Immature natural killer cell (primary cell): ENCODE data around the gene NEO1. TPM values are rescaled to one million over a fixed set of nuclear protein-coding genes. Genes with fewer than 3 reads are reported as not detected.
A peak's percentile ranks its signal among the peaks of the same experiment; 100 is the strongest.

ENCODE experiments used
- DNase-seq, 3 donors: peaks; one replicate each; pipeline ENCODE4 v3.0.0; 2022; ENCODE audit warnings: mixed read lengths in 1 of 3
- H3K27ac Mint-ChIP-seq, 6 donors: one replicate each; pipeline ENCODE4 v1.8.0; 2020; ENCODE audit warnings: mixed read lengths in 6 of 6, mild to moderate bottlenecking in 5 of 6, inconsistent platforms in 4 of 6, moderate library complexity in 3 of 6
- H3K27me3 Mint-ChIP-seq, 3 donors: one replicate each; pipeline ENCODE4 v1.8.0; 2020 to 2021; ENCODE audit warnings: low read depth in 3 of 3, mild to moderate bottlenecking in 3 of 3, mixed read lengths in 3 of 3, moderate library complexity in 3 of 3, inconsistent platforms in 1 of 3
- H3K36me3 Mint-ChIP-seq, 3 donors: one replicate each; pipeline ENCODE4 v1.8.0; 2020; ENCODE audit warnings: mixed read lengths in 3 of 3, inconsistent platforms in 2 of 3, mild to moderate bottlenecking in 2 of 3
- H3K4me1 Mint-ChIP-seq, 2 donors: one replicate each; pipeline ENCODE4 v1.8.0; 2020; ENCODE audit warnings: inconsistent platforms in 2 of 2, mild to moderate bottlenecking in 2 of 2, mixed read lengths in 2 of 2, moderate library complexity in 1 of 2
- H3K4me3 Mint-ChIP-seq, 5 donors: one replicate each; pipeline ENCODE4 v1.8.0; 2020; ENCODE audit warnings: mild to moderate bottlenecking in 5 of 5, mixed read lengths in 5 of 5, inconsistent platforms in 3 of 5, moderate library complexity in 3 of 5
- H3K9me3 Mint-ChIP-seq, 6 donors: one replicate each; pipeline ENCODE4 v1.8.0; 2020; ENCODE audit warnings: mild to moderate bottlenecking in 6 of 6, mixed read lengths in 6 of 6, inconsistent platforms in 4 of 6, moderate library complexity in 3 of 6
- polyA plus RNA-seq, 3 donors: library from polyadenylated mRNA; unstranded; fragments of 300-500 nt; fragmentation: Illumina TruSeq; gene quantifications; one replicate each; pipeline ENCODE4 v1.2.3, GENCODE V29; 2021

Gene NEO1
- polyA plus RNA-seq, 3 donors from 2014 or later: 2.2 to 6.0 (median 2.4) TPM

- Mint-ChIP-seq H3K4me1 (peaks cover 10% of the 10 kb centered on the region in 2 donors), H3K9me3 (no peaks in the 10 kb centered on the region), H3K27me3 (peaks cover 0 to 6% (median 0%) of the 10 kb centered on the region in 3 donors), H3K4me3 (no peak overlapping the region), H3K36me3 (no peaks in the 10 kb centered on the region), H3K27ac (no peak overlapping the region)
- no peak for DNase-seq
These were observed 22.0 kb downstream of the NEO1 start for GRCh38 chr15:73074241-73074640.

GRCh38 chr15:73075160-73075859, 23.0 kb downstream of the NEO1 start:
- DNase-seq: no peak
- Mint-ChIP-seq H3K4me3 (no peak overlapping the region), H3K9me3 (no peaks in the 10 kb centered on the region), H3K36me3 (no peaks in the 10 kb centered on the region), H3K4me1 (peaks cover 2 to 6% of the 10 kb centered on the region in 2 donors), H3K27ac (no peak overlapping the region), H3K27me3 (peaks cover 0 to 6% (median 0%) of the 10 kb centered on the region in 3 donors)

- Mint-ChIP-seq H3K36me3 (no peaks in the 10 kb centered on the region), H3K9me3 (no peaks in the 10 kb centered on the region), H3K4me3 (no peak overlapping the region), H3K4me1 (no peaks in the 10 kb centered on the region), H3K27me3 (peaks cover 0 to 3% (median 3%) of the 10 kb centered on the region in 3 donors), H3K27ac (no peak overlapping the region)
- no peak for DNase-seq
These were observed 26.0 kb downstream of the NEO1 start for GRCh38 chr15:73078291-73078690.

GRCh38 chr15:73078722-73079121, 26.5 kb downstream of the NEO1 start:
- no peak overlapping the region for H3K27ac Mint-ChIP-seq
- no peaks in the 10 kb centered on the region for H3K4me1 Mint-ChIP-seq
- H3K9me3 Mint-ChIP-seq: no peaks in the 10 kb centered on the region
- H3K27me3 Mint-ChIP-seq: peaks cover 0 to 3% (median 3%) of the 10 kb centered on the region in 3 donors
- DNase-seq: no peak
- no peaks in the 10 kb centered on the region for H3K36me3 Mint-ChIP-seq
- H3K4me3 Mint-ChIP-seq: no peak overlapping the region

- no peak overlapping the region for H3K27ac Mint-ChIP-seq
- no peaks in the 10 kb centered on the region for H3K4me1 Mint-ChIP-seq
- no peaks in the 10 kb centered on the region for H3K9me3 Mint-ChIP-seq
- DNase-seq: no peak
- no peaks in the 10 kb centered on the region for H3K36me3 Mint-ChIP-seq
- H3K4me3 Mint-ChIP-seq: no peak overlapping the region
- H3K27me3 Mint-ChIP-seq: peaks cover 0 to 3% (median 3%) of the 10 kb centered on the region in 3 donors
These were observed 27.3 kb downstream of the NEO1 start for GRCh38 chr15:73079565-73079964.

GRCh38 chr15:73081321-73081958, 29.2 kb downstream of the NEO1 start:
- H3K9me3 Mint-ChIP-seq: no peaks in the 10 kb centered on the region
- H3K27ac Mint-ChIP-seq: no peak overlapping the region
- H3K4me3 Mint-ChIP-seq: no peak overlapping the region
- peak; percentile 41 to 56 (median 49) for DNase-seq
- H3K27me3 Mint-ChIP-seq: peaks cover 0 to 3% (median under 1%) of the 10 kb centered on the region in 3 donors
- H3K4me1 Mint-ChIP-seq: no peaks in the 10 kb centered on the region
- no peaks in the 10 kb centered on the region for H3K36me3 Mint-ChIP-seq

GRCh38 chr15:73082812-73083211, 30.5 kb downstream of the NEO1 start:
- no peaks in the 10 kb centered on the region for H3K36me3 Mint-ChIP-seq
- H3K4me3 Mint-ChIP-seq: no peak overlapping the region
- peaks cover 8 to 9% of the 10 kb centered on the region in 2 donors for H3K4me1 Mint-ChIP-seq
- H3K9me3 Mint-ChIP-seq: no peaks in the 10 kb centered on the region
- DNase-seq: no peak
- H3K27ac Mint-ChIP-seq: no peak overlapping the region
- H3K27me3 Mint-ChIP-seq: peaks cover 0 to 3% (median 0%) of the 10 kb centered on the region in 3 donors

GRCh38 chr15:73087098-73087497, 34.8 kb downstream of the NEO1 start:
- Mint-ChIP-seq H3K27me3 (peaks cover 5% of the 10 kb centered on the region in 3 donors), H3K4me3 (peak overlapping the region in 1 of 5 donors; percentile 11), H3K36me3 (no peaks in the 10 kb centered on the region), H3K4me1 (peaks cover 8 to 9% of the 10 kb centered on the region in 2 donors), H3K27ac (no peak overlapping the region), H3K9me3 (no peaks in the 10 kb centered on the region)
- DNase-seq: no peak

- no peaks in the 10 kb centered on the region for H3K4me1 Mint-ChIP-seq
- H3K27me3 Mint-ChIP-seq: peaks cover 0 to 4% (median 4%) of the 10 kb centered on the region in 3 donors
- H3K36me3 Mint-ChIP-seq: no peaks in the 10 kb centered on the region
- no peaks in the 10 kb centered on the region for H3K9me3 Mint-ChIP-seq
- no peak overlapping the region for H3K4me3 Mint-ChIP-seq
- no peak overlapping the region for H3K27ac Mint-ChIP-seq
- no peak for DNase-seq
These were observed 52.8 kb downstream of the NEO1 start for GRCh38 chr15:73105064-73105463.

GRCh38 chr15:73108676-73109075, 56.4 kb downstream of the NEO1 start:
- Mint-ChIP-seq H3K4me3 (no peak overlapping the region), H3K27me3 (peaks cover 0 to 8% (median 7%) of the 10 kb centered on the region in 3 donors), H3K4me1 (no peaks in the 10 kb centered on the region), H3K36me3 (no peaks in the 10 kb centered on the region), H3K27ac (no peak overlapping the region), H3K9me3 (no peaks in the 10 kb centered on the region)
- DNase-seq: no peak

- H3K4me3 Mint-ChIP-seq: no peak overlapping the region
- no peak overlapping the region for H3K27ac Mint-ChIP-seq
- DNase-seq: no peak
- no peaks in the 10 kb centered on the region for H3K9me3 Mint-ChIP-seq
- H3K36me3 Mint-ChIP-seq: no peaks in the 10 kb centered on the region
- peaks cover 0 to 2% of the 10 kb centered on the region in 2 donors for H3K4me1 Mint-ChIP-seq
- peaks cover 0 to 12% (median 7%) of the 10 kb centered on the region in 3 donors for H3K27me3 Mint-ChIP-seq
These were observed 57.5 kb downstream of the NEO1 start for GRCh38 chr15:73109765-73110164.

- peaks cover 0 to 2% of the 10 kb centered on the region in 2 donors for H3K4me1 Mint-ChIP-seq
- no peak overlapping the region for H3K4me3 Mint-ChIP-seq
- no peaks in the 10 kb centered on the region for H3K36me3 Mint-ChIP-seq
- H3K9me3 Mint-ChIP-seq: no peaks in the 10 kb centered on the region
- H3K27me3 Mint-ChIP-seq: peaks cover 0 to 15% (median 7%) of the 10 kb centered on the region in 3 donors
- no peak overlapping the region for H3K27ac Mint-ChIP-seq
- no peak for DNase-seq
These were observed 57.9 kb downstream of the NEO1 start for GRCh38 chr15:73110201-73110600.

GRCh38 chr15:73114064-73114463, 61.8 kb downstream of the NEO1 start:
- no peak overlapping the region for H3K27ac Mint-ChIP-seq
- peaks cover 5 to 10% (median 7%) of the 10 kb centered on the region in 3 donors for H3K36me3 Mint-ChIP-seq

GRCh38 chr15:73116164-73116563, 63.9 kb downstream of the NEO1 start:
- peaks cover 8 to 10% (median 9%) of the 10 kb centered on the region in 3 donors for H3K36me3 Mint-ChIP-seq
- peaks cover 0 to 2% of the 10 kb centered on the region in 2 donors for H3K4me1 Mint-ChIP-seq
- H3K27me3 Mint-ChIP-seq: peaks cover 0 to 11% (median 5%) of the 10 kb centered on the region in 3 donors
- no peak overlapping the region for H3K4me3 Mint-ChIP-seq
- H3K27ac Mint-ChIP-seq: no peak overlapping the region
- DNase-seq: no peak
- no peaks in the 10 kb centered on the region for H3K9me3 Mint-ChIP-seq

More at GRCh38 chr15:73114064-73114463, 61.8 kb downstream of the NEO1 start:
- no peak overlapping the region for H3K4me3 Mint-ChIP-seq
- H3K4me1 Mint-ChIP-seq: peaks cover 0 to 2% of the 10 kb centered on the region in 2 donors
- H3K27me3 Mint-ChIP-seq: peaks cover 0 to 11% (median 6%) of the 10 kb centered on the region in 3 donors
- no peak for DNase-seq
- no peaks in the 10 kb centered on the region for H3K9me3 Mint-ChIP-seq
